Liver (tissue), 9 donors: ENCODE data around the gene TNFRSF17. TPM values are rescaled to one million over a fixed set of nuclear protein-coding genes. Genes with fewer than 3 reads are reported as not detected.

ENCODE experiments used
- DNase-seq: peaks from one replicate; pipeline ENCODE4 v3.0.0-alpha.2; 2017; ENCODE audit warnings: low spot score
- H3K27ac ChIP-seq, 2 donors: one replicate each; pipeline ENCODE4 v1.7.0; 2013; ENCODE audit warnings: inconsistent platforms in 2 of 2, low read length in 2 of 2, control low read depth in 1 of 2, low read depth in 1 of 2, mild to moderate bottlenecking in 1 of 2
- H3K27me3 ChIP-seq, 4 donors: one replicate each; pipeline versions ENCODE4 v1.6.1 to v1.7.0; 2013; ENCODE audit warnings: low read length in 3 of 4, inconsistent platforms in 1 of 4, mild to moderate bottlenecking in 1 of 4, moderate library complexity in 1 of 4; ENCODE audit not compliant: control insufficient read depth in 4 of 4, insufficient read depth in 4 of 4
- H3K36me3 ChIP-seq, 4 donors: one replicate each; pipeline versions ENCODE4 v1.6.1 to v1.7.0; 2013; ENCODE audit warnings: low read length in 3 of 4, mild to moderate bottlenecking in 3 of 4, low read depth in 1 of 4, moderate library complexity in 1 of 4; ENCODE audit not compliant: control insufficient read depth in 4 of 4, insufficient read depth in 3 of 4
- H3K4me1 ChIP-seq, 4 donors: one replicate each; pipeline versions ENCODE4 v1.6.1 to v1.7.0; 2013; ENCODE audit warnings: low read length in 3 of 4, mild to moderate bottlenecking in 3 of 4, moderate library complexity in 1 of 4; ENCODE audit not compliant: control insufficient read depth in 4 of 4, insufficient read depth in 4 of 4
- H3K4me3 ChIP-seq, 3 donors: one replicate each; pipeline versions ENCODE4 v1.6.1 to v1.7.0; 2013; ENCODE audit warnings: low read length in 3 of 3, control low read depth in 1 of 3, low read depth in 1 of 3, mild to moderate bottlenecking in 1 of 3
- H3K9ac ChIP-seq, 2 donors: one replicate each; pipeline ENCODE4 v1.7.0; 2013; ENCODE audit warnings: low read length in 2 of 2, mild to moderate bottlenecking in 2 of 2, moderate library complexity in 2 of 2, control low read depth in 1 of 2, low read depth in 1 of 2
- H3K9me3 ChIP-seq, 4 donors: one replicate each; pipeline versions ENCODE4 v1.6.1 to v1.7.0; 2013; ENCODE audit warnings: low read length in 3 of 4; ENCODE audit not compliant: control insufficient read depth in 4 of 4
- ATF3 ChIP-seq: IDR thresholded peaks from 2 replicates; pipeline ENCODE4 v1.6.1; 2016; ENCODE audit warnings: antibody characterized with exemption
- CTCF ChIP-seq: fragments of 150-350 bp; IDR thresholded peaks from 2 replicates; pipeline ENCODE4 v1.5.1; 2017; ENCODE audit warnings: improper control_type of control experiment, low read depth, low read length; ENCODE audit not compliant: missing input control
- FOXA1 ChIP-seq: IDR thresholded peaks from 2 replicates; pipeline ENCODE4 v1.6.1; 2016; ENCODE audit warnings: antibody characterized with exemption
- GABPA ChIP-seq, 2 donors: IDR thresholded peaks in 1 of 2; conservative IDR thresholded peaks in 1 of 2; 2 replicates each; pipeline ENCODE4 v1.6.1; 2016; ENCODE audit warnings: antibody characterized with exemption in 2 of 2, mild to moderate bottlenecking in 1 of 2, moderate library complexity in 1 of 2
- HNF4A ChIP-seq, 2 donors: conservative IDR thresholded peaks; 2 replicates each; pipeline ENCODE4 v1.6.1; 2016; ENCODE audit warnings: antibody characterized with exemption in 2 of 2, mild to moderate bottlenecking in 2 of 2
- HNF4G ChIP-seq: IDR thresholded peaks from 2 replicates; pipeline ENCODE4 v1.6.1; 2016; ENCODE audit warnings: antibody characterized with exemption
- JUND ChIP-seq, 2 donors: IDR thresholded peaks; 2 replicates each; pipeline ENCODE4 v1.6.1; 2016; ENCODE audit warnings: antibody characterized with exemption in 2 of 2
- NR2F2 ChIP-seq: IDR thresholded peaks from 2 replicates; pipeline ENCODE4 v1.6.1; 2016; ENCODE audit warnings: antibody characterized with exemption
- RAD21 ChIP-seq, 2 donors: IDR thresholded peaks; 2 replicates each; pipeline ENCODE4 v1.6.1; 2016; ENCODE audit warnings: antibody characterized with exemption in 2 of 2, mild to moderate bottlenecking in 2 of 2
- REST ChIP-seq: IDR thresholded peaks from 2 replicates; pipeline ENCODE4 v1.6.1; 2016; ENCODE audit warnings: antibody characterized with exemption, mild to moderate bottlenecking
- RXRA ChIP-seq, 2 donors: IDR thresholded peaks; 2 replicates each; pipeline ENCODE4 v1.6.1; 2017 to 2018; ENCODE audit warnings: antibody characterized with exemption in 2 of 2, mild to moderate bottlenecking in 1 of 2
- SP1 ChIP-seq: IDR thresholded peaks from 2 replicates; pipeline ENCODE4 v1.6.1; 2018; ENCODE audit warnings: antibody characterized with exemption, mild to moderate bottlenecking
- YY1 ChIP-seq: IDR thresholded peaks from 2 replicates; pipeline ENCODE4 v1.6.1; 2016; ENCODE audit warnings: antibody characterized with exemption, mild to moderate bottlenecking
- ZBTB33 ChIP-seq: IDR thresholded peaks from 2 replicates; pipeline ENCODE4 v1.6.1; 2016; ENCODE audit warnings: antibody characterized with exemption
- WGBS: extraction: QIAGEN DNeasy Blood & Tissue Kit; methylation state at CpG from one replicate; pipeline ENCODE4 v1.1.7; 2013; 5-methylcytosine and 5-hydroxymethylcytosine counted together
- polyA plus RNA-seq, 2 donors: library from polyadenylated mRNA; stranded (reverse) in 1 of 2; unstranded in 1 of 2; fragments of 200-250 nt in 1 of 2; fragments of >200 nt in 1 of 2; fragmentation: Nextera tagmentation in 1 of 2; extraction: Ambion mirVana in 1 of 2; gene quantifications; one replicate each; pipeline versions ENCODE4 v1.2.1 to v1.2.3, GENCODE V29; 2013 to 2015
- total RNA-seq, 2 donors: library from RNA; depleted of rRNA; stranded (reverse); fragments of >200 nt; gene quantifications; one replicate each; pipeline ENCODE4 v1.2.3, GENCODE V29; 2014
- donor health status: healthy.
- donor health status: healthy.
- donor health status: healthy.
- donor health status: healthy.
- donor health status: healthy.

Gene TNFRSF17
- total and polyA plus RNA-seq, 4 donors: 0.17 to 2.6 (median 0.28) TPM; not detected in 1

GRCh38 chr16:11946433-11946832 is 18.6 kb upstream of the TNFRSF17 start (continued):
- TF ChIP-seq REST (no peak), HNF4A (conservative IDR thresholded peaks at IDR 0.05) (no peak), ZBTB33 (no peak), RAD21 (IDR thresholded peaks at IDR 0.05) (no peak), JUND (IDR thresholded peaks at IDR 0.05) (no peak)

GRCh38 chr16:11948819-11949218 is 16.2 kb upstream of the TNFRSF17 start:
- Histone ChIP-seq H3K4me1 (no peaks in the 10 kb centered on the region), H3K9me3 (no peaks in the 10 kb centered on the region), H3K36me3 (no peaks in the 10 kb centered on the region), H3K27ac (no peak overlapping the region), H3K4me3 (no peak overlapping the region), H3K9ac (no peak overlapping the region), H3K27me3 (no peaks in the 10 kb centered on the region)
- TF ChIP-seq HNF4G (no peak), ATF3 (no peak), YY1 (no peak), CTCF (no peak), JUND (IDR thresholded peaks at IDR 0.05) (no peak), RXRA (IDR thresholded peaks at IDR 0.05) (no peak), GABPA (IDR thresholded peaks at IDR 0.05 in 1 of 2, conservative IDR thresholded peaks at IDR 0.05 in 1 of 2) (no peak), FOXA1 (no peak), REST (no peak), RAD21 (IDR thresholded peaks at IDR 0.05) (no peak), ZBTB33 (no peak), SP1 (no peak), NR2F2 (no peak)
- 94% methylated on average over 5 of the region's 5 CpGs for WGBS
- no peak for DNase-seq
